ENCODE measurements around the gene IFI16.

Gene IFI16

DNA sequence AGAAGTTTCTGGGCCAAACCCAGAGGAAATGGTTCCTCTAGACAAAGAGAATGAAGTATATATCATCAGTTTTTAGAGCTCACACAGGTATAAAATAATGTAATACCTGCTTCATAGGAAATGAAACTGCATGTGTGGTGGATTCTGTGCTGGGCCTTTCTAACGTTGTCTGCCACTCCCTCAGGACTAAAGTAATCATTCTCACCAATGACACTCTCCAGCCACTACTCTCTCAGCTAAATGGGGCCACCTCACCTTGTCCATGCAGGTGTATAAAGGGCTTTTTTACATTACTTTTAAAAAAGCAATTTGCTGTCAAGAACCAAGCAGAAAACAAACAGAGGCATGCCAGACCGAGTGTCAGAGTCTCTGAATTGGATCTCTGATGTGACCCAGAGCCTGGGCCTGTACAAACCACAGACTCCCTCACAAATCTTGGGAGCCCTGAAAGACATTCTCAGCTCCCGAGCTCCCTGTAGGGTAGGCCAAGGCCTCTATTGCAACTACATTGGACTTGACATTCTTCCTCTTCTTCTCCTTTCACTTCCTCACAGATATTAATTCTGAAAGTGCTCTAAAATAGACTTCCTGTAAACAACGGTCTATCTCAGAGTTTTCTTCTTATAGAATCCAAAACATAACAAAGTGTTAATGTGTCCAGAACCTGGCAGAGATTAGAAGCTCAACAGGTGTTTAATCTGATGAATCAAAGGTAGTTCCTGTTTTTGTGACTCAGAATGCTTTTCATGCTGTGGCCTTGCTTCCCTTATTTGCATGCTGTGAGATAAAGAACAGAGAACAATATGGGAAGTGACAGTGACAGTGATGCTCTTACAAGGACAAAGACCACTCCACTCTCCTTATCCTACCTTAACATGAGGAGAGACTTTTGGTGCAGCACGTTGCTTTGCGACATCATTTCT lies 58.3 kb downstream of the IFI16 start:
- H3K36me3 Mint-ChIP-seq, result peaks cover 1% of the 10 kb centered on the region
- H3K4me1 Mint-ChIP-seq, result peaks cover 28% of the 10 kb centered on the region
- peak overlapping the region; percentile 74 for H3K4me3 Mint-ChIP-seq
- no peaks in the 10 kb centered on the region for H3K9me3 Mint-ChIP-seq
- H3K27me3 Mint-ChIP-seq, result peaks cover 1% of the 10 kb centered on the region
- H3K27ac Mint-ChIP-seq, result peak overlapping the region; percentile 95

DNA sequence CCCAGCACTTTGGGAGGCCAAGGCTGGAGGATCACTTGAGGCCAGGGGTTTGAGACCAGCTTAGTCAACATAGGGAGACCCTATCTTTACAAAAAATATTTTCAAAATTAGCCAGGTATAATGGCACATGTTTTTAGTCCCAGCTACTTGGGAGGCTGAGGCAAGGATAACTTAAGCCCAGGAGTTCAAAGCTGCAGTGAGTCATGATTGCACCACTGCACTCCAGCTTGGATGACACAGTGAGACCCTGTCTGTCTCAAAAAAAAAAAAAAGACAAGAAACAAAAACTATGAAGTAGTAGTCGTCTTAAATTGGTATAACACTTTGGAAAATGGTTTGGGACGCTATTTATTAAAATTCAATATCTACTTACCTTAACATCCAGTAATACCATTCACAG lies 59.2 kb downstream of the IFI16 start:
- Mint-ChIP-seq H3K4me3 (no peak overlapping the region), H3K27ac (no peak overlapping the region), H3K36me3 (peaks cover 1% of the 10 kb centered on the region), H3K4me1 (peaks cover 28% of the 10 kb centered on the region), H3K27me3 (peaks cover 1% of the 10 kb centered on the region), H3K9me3 (no peaks in the 10 kb centered on the region)

DNA sequence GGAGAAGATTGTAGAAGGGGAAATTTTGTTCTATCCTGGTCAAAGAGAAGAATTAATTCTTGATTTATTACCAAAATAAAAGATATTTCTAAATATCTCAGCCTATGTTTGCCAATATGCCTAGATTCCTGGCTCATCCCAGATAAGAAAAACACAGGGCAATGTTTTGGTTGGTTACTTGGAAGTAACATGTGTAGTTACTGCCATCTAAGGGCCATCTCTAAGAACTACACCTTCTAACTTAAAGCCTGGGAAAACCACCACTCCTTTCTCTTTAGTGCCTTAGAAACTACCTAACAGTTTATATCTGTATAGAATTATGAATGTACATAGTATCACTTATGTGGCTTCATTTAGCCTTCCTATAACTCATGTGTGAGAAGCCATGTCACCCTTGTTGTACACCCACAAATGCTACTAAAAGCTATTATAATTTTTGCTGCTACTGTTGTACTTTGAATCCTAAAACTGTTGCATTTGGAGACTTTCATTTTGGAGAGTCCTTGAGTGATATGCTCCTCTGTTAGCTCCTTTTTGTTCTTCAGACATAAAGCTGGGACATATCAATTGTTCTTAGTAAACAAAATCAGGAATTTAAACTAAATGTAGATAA lies 62.4 kb downstream of the IFI16 start:
- Mint-ChIP-seq H3K27me3 (peaks cover 1% of the 10 kb centered on the region), H3K36me3 (peaks cover 1% of the 10 kb centered on the region), H3K27ac (no peak overlapping the region), H3K4me1 (peaks cover 30% of the 10 kb centered on the region), H3K4me3 (no peak overlapping the region), H3K9me3 (no peaks in the 10 kb centered on the region)

- no peaks in the 10 kb centered on the region for H3K36me3 Mint-ChIP-seq
- peak within 1 kb of the TSS; percentile 94 for H3K27ac Mint-ChIP-seq
- peaks cover 20% of the 10 kb centered on the region for H3K4me1 Mint-ChIP-seq
- H3K27me3 Mint-ChIP-seq, result peaks cover 1% of the 10 kb centered on the region
- no peaks in the 10 kb centered on the region for H3K9me3 Mint-ChIP-seq
- H3K4me3 Mint-ChIP-seq, result peak within 1 kb of the TSS; percentile 50
Measured at GRCh38 chr1:159076438-159077119, 66.9 kb downstream of the IFI16 start, which contains the start of gene AIM2. Gene AIM2, minus strand, starts transcription at chr1:159076766. Its CDS starts 3,267 bp downstream, at chr1:159073499.

- peaks cover 1% of the 10 kb centered on the region for H3K27me3 Mint-ChIP-seq
- H3K9me3 Mint-ChIP-seq, result no peaks in the 10 kb centered on the region
- H3K4me1 Mint-ChIP-seq, result peaks cover 20% of the 10 kb centered on the region
- H3K4me3 Mint-ChIP-seq, result peak overlapping the region; percentile 27
- peak overlapping the region; percentile 94 for H3K27ac Mint-ChIP-seq
- no peaks in the 10 kb centered on the region for H3K36me3 Mint-ChIP-seq
Measured at GRCh38 chr1:159077120-159077961, 67.6 kb downstream of the IFI16 start.

- H3K36me3 Mint-ChIP-seq, result no peaks in the 10 kb centered on the region
- H3K4me3 Mint-ChIP-seq, result no peak overlapping the region
- no peaks in the 10 kb centered on the region for H3K9me3 Mint-ChIP-seq
- peaks cover 20% of the 10 kb centered on the region for H3K4me1 Mint-ChIP-seq
- H3K27ac Mint-ChIP-seq, result no peak overlapping the region
- H3K27me3 Mint-ChIP-seq, result peaks cover 2% of the 10 kb centered on the region
Measured at GRCh38 chr1:159079525-159079924, 69.8 kb downstream of the IFI16 start.

GRCh38 chr1:159081626-159082025 lies 71.9 kb downstream of the IFI16 start:
- H3K4me3 Mint-ChIP-seq, result no peak overlapping the region

DNA sequence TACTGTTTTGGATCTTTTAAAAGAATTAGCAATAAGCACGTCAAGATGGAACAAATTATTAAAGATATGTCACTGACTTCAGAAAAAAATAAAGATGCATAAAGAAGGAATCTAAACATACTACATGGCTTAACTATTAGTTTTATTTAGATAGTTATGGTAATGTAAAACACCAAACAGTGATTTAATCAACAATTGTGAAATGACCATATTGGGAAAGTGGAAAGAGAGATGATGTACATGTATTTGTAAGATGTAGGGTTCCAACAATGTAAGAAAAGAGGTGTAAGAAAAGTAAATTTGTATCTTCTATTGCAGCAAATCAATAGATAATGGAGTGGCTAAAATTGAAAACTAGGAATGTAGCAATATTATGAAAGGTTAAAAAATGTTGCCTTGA lies 73.3 kb downstream of the IFI16 start:
- no peak overlapping the region for H3K4me3 Mint-ChIP-seq
- H3K4me1 Mint-ChIP-seq, result peaks cover 6% of the 10 kb centered on the region
- H3K27me3 Mint-ChIP-seq, result peaks cover 2% of the 10 kb centered on the region
- H3K36me3 Mint-ChIP-seq, result no peaks in the 10 kb centered on the region
- no peaks in the 10 kb centered on the region for H3K9me3 Mint-ChIP-seq
- no peak overlapping the region for H3K27ac Mint-ChIP-seq

More at GRCh38 chr1:159081626-159082025, 71.9 kb downstream of the IFI16 start:
- peaks cover 2% of the 10 kb centered on the region for H3K27me3 Mint-ChIP-seq
- peaks cover 16% of the 10 kb centered on the region for H3K4me1 Mint-ChIP-seq
- no peak overlapping the region for H3K27ac Mint-ChIP-seq
- H3K36me3 Mint-ChIP-seq, result no peaks in the 10 kb centered on the region
- H3K9me3 Mint-ChIP-seq, result no peaks in the 10 kb centered on the region

DNA sequence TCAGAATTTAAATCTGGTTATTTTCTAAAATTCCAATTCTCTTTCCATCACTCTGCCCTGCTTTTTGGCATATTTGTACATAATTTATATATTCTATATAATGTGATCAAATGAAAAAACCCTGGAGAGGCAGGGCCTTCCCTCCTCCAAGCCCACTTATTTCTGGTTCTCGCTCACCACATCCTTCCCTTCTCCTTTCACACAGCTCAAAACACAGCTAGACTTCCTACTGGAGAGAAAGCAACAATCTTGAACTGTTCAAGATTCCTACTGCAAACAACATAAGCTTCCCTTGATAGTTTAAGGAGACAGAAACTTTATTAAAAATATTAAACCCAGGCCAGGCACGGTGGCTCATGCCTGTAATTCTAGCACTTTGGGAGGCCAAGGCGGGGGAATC lies 74.4 kb downstream of the IFI16 start:
- Mint-ChIP-seq H3K27ac (no peak overlapping the region), H3K4me3 (no peak overlapping the region), H3K36me3 (no peaks in the 10 kb centered on the region), H3K4me1 (peaks cover 9% of the 10 kb centered on the region), H3K9me3 (no peaks in the 10 kb centered on the region), H3K27me3 (peaks cover 2% of the 10 kb centered on the region)

GRCh38 chr1:159084867-159085266 lies 75.2 kb downstream of the IFI16 start:
- Mint-ChIP-seq H3K9me3 (no peaks in the 10 kb centered on the region), H3K27ac (no peak overlapping the region), H3K27me3 (peaks cover 2% of the 10 kb centered on the region), H3K36me3 (no peaks in the 10 kb centered on the region), H3K4me3 (no peak overlapping the region), H3K4me1 (peaks cover 9% of the 10 kb centered on the region)

DNA sequence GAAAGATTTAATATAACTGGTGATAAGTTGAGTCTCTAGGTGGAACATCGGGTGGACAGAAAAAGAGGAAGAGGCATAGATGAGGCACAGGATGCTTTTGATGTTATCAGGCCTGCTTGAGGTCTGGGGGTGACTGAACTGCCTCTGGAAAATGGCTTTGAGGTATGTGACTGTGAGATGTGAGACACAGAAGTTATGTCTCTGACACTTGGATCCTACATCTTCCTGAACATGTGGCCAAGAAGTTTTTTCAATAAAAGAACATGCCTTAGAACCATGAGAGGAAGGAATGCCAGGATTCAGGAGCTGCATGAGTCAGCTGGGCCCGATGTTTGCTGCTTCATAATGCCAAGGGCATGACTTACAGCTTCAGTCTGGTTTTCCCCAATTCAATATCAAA lies 78.3 kb downstream of the IFI16 start:
- H3K4me3 Mint-ChIP-seq, result no peak overlapping the region
- no peaks in the 10 kb centered on the region for H3K9me3 Mint-ChIP-seq
- no peak overlapping the region for H3K27ac Mint-ChIP-seq
- no peaks in the 10 kb centered on the region for H3K27me3 Mint-ChIP-seq
- H3K4me1 Mint-ChIP-seq, result peaks cover 26% of the 10 kb centered on the region
- H3K36me3 Mint-ChIP-seq, result no peaks in the 10 kb centered on the region

DNA sequence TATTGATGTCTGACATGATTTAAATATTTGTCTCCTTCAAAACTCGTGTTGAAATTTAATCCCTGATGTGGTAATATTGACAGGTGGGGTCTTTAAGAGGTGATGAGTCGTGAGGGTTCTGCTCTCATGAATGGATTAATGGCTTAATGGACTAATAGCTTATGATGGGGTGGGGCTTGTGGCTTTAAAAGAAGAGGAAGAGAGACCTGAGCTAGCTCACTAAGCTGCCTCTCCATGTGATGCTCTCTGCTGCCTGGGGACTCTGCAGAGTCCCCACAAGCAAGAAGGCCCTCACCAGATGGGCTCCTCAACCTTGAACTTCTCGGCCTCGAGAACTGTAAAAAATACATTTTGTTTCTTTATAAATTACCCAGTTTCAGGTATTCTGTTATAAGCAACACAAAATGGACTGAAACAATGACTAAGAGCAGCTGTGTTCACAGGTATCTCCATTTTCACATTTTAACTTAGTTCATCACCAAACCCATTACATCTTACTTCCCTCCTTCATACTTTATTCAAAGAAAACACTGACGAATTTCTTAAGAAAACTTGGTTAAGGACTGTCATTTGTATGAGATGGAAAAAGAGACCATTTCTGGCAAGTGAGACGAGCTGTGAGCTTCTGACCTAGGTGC lies 79.0 kb downstream of the IFI16 start:
- Mint-ChIP-seq H3K4me3 (no peak overlapping the region), H3K27me3 (no peaks in the 10 kb centered on the region), H3K27ac (no peak overlapping the region), H3K9me3 (no peaks in the 10 kb centered on the region), H3K36me3 (no peaks in the 10 kb centered on the region), H3K4me1 (peaks cover 26% of the 10 kb centered on the region)

DNA sequence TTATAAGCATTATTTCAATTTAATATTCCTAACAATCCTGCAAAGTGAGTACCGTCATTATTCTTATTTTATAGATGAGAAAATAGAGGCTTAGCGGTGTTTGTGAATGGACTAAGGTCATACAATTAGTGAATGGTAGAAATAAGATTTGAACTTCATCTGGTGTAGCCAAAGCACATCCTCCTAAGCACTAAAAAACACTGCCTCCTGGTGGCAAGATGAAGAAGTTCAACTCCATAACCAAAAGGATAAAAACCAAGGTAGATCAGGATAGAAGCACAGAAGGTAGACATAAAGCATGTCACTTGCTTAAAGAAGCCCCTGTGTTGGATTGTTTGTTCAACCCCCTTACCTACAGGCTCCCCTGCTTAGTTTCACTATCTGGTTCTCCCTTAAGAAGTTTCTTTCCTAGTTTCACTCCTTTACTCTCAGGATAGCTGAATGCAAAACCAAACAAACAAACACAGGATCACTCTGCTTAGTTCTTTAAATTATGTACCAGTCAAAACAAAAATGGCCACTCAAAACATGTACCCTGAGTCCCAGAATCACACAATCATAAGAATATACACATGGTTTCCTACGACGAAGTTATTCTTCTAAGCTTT lies 79.6 kb downstream of the IFI16 start:
- Mint-ChIP-seq H3K36me3 (no peaks in the 10 kb centered on the region), H3K4me1 (peaks cover 26% of the 10 kb centered on the region), H3K4me3 (no peak overlapping the region), H3K27ac (no peak overlapping the region), H3K27me3 (no peaks in the 10 kb centered on the region), H3K9me3 (no peaks in the 10 kb centered on the region)

Data from activated naive CD4-positive, alpha-beta T cell treated with anti-CD3 and anti-CD28 coated beads, Interleukin-2, amount 50 U/mL, for 24 hours (primary cell).